Hepatocyte (in vitro differentiated cells): Measurements from ENCODE around the gene TGFBI. TPM values are rescaled to one million over a fixed set of nuclear protein-coding genes. Genes with fewer than 3 reads are reported as not detected.

Experiments used
- DNase-seq: peaks from one replicate; pipeline ENCODE4 v3.0.0-alpha.2; 2016; ENCODE audit warnings: low spot score
- H2AFZ ChIP-seq: fragments of 200-600 bp; sonication (generic); 2 replicates; pipeline ENCODE4 v1.6.0; 2016; ENCODE audit warnings: antibody characterized with exemption, mild to moderate bottlenecking
- H3K27ac ChIP-seq: fragments of 200-600 bp; sonication (generic); 2 replicates; pipeline ENCODE4 v1.5.1; 2016; ENCODE audit warnings: mild to moderate bottlenecking
- H3K27me3 ChIP-seq: fragments of 200-600 bp; sonication (generic); 2 replicates; pipeline ENCODE4 v1.6.1; 2016
- H3K36me3 ChIP-seq: fragments of 200-600 bp; sonication (generic); replicated peaks from 2 replicates; pipeline ENCODE4 v1.5.1; 2016; ENCODE audit warnings: low read depth; ENCODE audit not compliant: insufficient read depth
- H3K4me1 ChIP-seq: fragments of 200-600 bp; sonication (generic); 2 replicates; pipeline ENCODE4 v1.5.1; 2016; ENCODE audit warnings: mild to moderate bottlenecking, moderate library complexity; ENCODE audit not compliant: insufficient read depth
- H3K4me2 ChIP-seq: fragments of 200-600 bp; sonication (generic); 2 replicates; pipeline ENCODE4 v1.6.0; 2016
- H3K4me3 ChIP-seq: fragments of 200-600 bp; sonication (generic); 2 replicates; pipeline ENCODE4 v1.5.1; 2016; ENCODE audit warnings: mild to moderate bottlenecking
- H3K79me2 ChIP-seq: fragments of 200-600 bp; sonication (generic); 2 replicates; pipeline ENCODE4 v1.6.0; 2017; ENCODE audit warnings: mild to moderate bottlenecking
- H3K9me2 ChIP-seq: fragments of 200-600 bp; sonication (generic); replicated peaks from 2 replicates; pipeline ENCODE4 v1.6.0; 2017; ENCODE audit warnings: mild to moderate bottlenecking; ENCODE audit not compliant: insufficient read depth
- H3K9me3 ChIP-seq: fragments of 200-600 bp; sonication (generic); 2 replicates; pipeline ENCODE4 v1.5.1; 2016; ENCODE audit warnings: low read depth, mild to moderate bottlenecking
- H4K20me1 ChIP-seq: fragments of 200-600 bp; sonication (generic); 2 replicates; pipeline ENCODE4 v1.6.0; 2016; ENCODE audit warnings: mild to moderate bottlenecking; ENCODE audit not compliant: insufficient read depth, poor library complexity, severe bottlenecking
- EZH2 ChIP-seq: fragments of 200-600 bp; sonication (generic); IDR thresholded peaks from 2 replicates; pipeline ENCODE4 v1.6.1; 2016; ENCODE audit warnings: antibody characterized with exemption, mild to moderate bottlenecking, borderline replicate concordance
- EZH2phosphoT487 ChIP-seq: fragments of 200-600 bp; sonication (generic); IDR thresholded peaks from one replicate; pipeline ENCODE4 v1.6.1; 2018; ENCODE audit warnings: antibody characterized with exemption, mild to moderate bottlenecking, low read depth, moderate library complexity; ENCODE audit not compliant: unreplicated experiment, severe bottlenecking
- WGBS: methylation state at CpG from one replicate; pipeline ENCODE4 v1.1.6; 2016; ENCODE audit warnings: low lambda C conversion rate; ENCODE audit errors: missing lambda C conversion rate; 5-methylcytosine and 5-hydroxymethylcytosine counted together
- polyA plus RNA-seq: library from polyadenylated mRNA; unstranded; fragments of >200 nt; fragmentation: Nextera tagmentation; extraction: Ambion mirVana; gene quantifications from 2 replicates; pipeline ENCODE4 v1.2.1, GENCODE V29; 2016
- total RNA-seq: library from RNA; depleted of rRNA; stranded (reverse); fragments of >200 nt; gene quantifications from 2 replicates; pipeline ENCODE4 v1.2.3, GENCODE V29; 2014
- TF ChIP-seq, protein P1 (sequence below): fragments of 200-600 bp; sonication (generic); IDR thresholded peaks from 2 replicates; pipeline ENCODE4 v1.5.1; 2016; ENCODE audit warnings: antibody characterized with exemption, mild to moderate bottlenecking; ENCODE audit not compliant: poor library complexity

Gene TGFBI
- total and polyA plus RNA-seq, 2 experiments from 2014 or later: 396 to 401 TPM

DNA sequence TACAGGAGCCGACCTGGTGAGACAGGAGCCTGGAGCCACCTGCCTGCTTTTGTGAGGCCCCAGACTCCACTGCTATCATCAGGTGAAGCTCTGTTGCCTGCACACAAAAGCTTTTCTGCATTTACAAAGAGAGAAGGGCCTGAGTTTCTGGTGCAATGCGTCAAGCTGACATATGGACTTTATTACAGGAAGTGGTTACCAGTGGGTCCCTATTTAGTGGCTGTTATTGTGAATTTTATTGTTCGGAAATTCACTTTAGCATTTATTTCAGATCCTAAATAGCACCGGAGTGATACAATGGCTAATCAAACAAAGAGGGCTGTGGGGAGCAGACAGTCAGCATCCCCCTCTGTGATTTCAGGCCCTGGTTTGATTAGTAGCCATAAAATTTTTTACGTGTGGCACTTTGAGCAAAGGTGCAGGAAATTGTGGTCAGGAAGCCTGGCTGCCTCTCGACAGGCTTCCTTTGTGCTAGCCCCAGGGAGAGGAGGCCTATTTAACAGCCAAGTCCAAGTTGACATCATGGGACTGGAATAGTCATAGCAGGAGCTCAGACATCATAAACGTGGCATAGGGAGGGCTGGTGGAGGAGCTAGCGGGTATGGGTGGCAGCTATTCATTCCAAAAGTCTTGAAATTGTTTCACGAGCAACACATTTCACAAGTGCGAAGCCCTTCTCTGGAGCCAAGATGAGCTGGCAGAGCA lies 8.4 kb downstream of the TGFBI start:
- H3K27me3 ChIP-seq: no peaks in the 10 kb centered on the region
- no peaks in the 10 kb centered on the region for H3K79me2 ChIP-seq
- H3K4me2 ChIP-seq: no peak overlapping the region
- no peak overlapping the region for H2AFZ ChIP-seq
- no peak overlapping the region for H3K4me3 ChIP-seq
- peak overlapping the region; percentile 15 for H3K27ac ChIP-seq
- H3K9me2 ChIP-seq: no peaks in the 10 kb centered on the region
- DNase-seq: no peak
- 59% methylated on average over 10 of the region's 10 CpGs for WGBS
- TF ChIP-seq, protein P1, sequence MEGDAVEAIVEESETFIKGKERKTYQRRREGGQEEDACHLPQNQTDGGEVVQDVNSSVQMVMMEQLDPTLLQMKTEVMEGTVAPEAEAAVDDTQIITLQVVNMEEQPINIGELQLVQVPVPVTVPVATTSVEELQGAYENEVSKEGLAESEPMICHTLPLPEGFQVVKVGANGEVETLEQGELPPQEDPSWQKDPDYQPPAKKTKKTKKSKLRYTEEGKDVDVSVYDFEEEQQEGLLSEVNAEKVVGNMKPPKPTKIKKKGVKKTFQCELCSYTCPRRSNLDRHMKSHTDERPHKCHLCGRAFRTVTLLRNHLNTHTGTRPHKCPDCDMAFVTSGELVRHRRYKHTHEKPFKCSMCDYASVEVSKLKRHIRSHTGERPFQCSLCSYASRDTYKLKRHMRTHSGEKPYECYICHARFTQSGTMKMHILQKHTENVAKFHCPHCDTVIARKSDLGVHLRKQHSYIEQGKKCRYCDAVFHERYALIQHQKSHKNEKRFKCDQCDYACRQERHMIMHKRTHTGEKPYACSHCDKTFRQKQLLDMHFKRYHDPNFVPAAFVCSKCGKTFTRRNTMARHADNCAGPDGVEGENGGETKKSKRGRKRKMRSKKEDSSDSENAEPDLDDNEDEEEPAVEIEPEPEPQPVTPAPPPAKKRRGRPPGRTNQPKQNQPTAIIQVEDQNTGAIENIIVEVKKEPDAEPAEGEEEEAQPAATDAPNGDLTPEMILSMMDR: no peak
- TF ChIP-seq EZH2 (no peak), EZH2phosphoT487 (no peak)
- H3K36me3 ChIP-seq: peaks cover 3% of the 10 kb centered on the region
- H4K20me1 ChIP-seq: no peaks in the 10 kb centered on the region
- peaks cover 10% of the 10 kb centered on the region for H3K4me1 ChIP-seq
- no peaks in the 10 kb centered on the region for H3K9me3 ChIP-seq

DNA sequence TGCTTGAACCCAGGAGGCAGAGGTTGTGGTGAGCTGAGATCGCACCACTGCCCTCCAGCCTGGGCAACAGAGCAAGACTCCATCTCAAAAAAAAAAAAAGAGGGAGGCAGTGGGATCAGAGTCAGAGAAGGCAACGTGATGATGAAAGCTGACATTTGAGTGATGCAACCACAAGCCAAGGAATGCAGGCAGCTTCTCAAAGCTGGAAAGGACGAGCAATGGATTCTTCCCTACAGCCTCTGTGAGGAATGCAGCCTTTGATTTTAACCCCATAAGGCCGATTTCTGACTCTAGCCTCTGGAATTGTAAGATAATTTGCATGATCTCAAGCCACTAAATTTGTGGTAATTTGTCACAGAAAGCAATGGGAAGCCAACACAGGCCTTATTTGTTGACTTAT lies 9.8 kb downstream of the TGFBI start:
- Histone ChIP-seq H3K9me2 (no peaks in the 10 kb centered on the region), H2AFZ (no peak overlapping the region), H3K27ac (no peak overlapping the region), H4K20me1 (no peaks in the 10 kb centered on the region), H3K4me2 (no peak overlapping the region), H3K27me3 (no peaks in the 10 kb centered on the region), H3K4me1 (peaks cover 7% of the 10 kb centered on the region), H3K36me3 (peaks cover 3% of the 10 kb centered on the region), H3K9me3 (no peaks in the 10 kb centered on the region), H3K79me2 (no peaks in the 10 kb centered on the region), H3K4me3 (no peak overlapping the region)
- TF ChIP-seq EZH2phosphoT487 (no peak), EZH2 (no peak)
- TF ChIP-seq, protein P1: no peak
- DNase-seq: no peak
- 81% methylated on average over 4 of the region's 4 CpGs for WGBS

DNA sequence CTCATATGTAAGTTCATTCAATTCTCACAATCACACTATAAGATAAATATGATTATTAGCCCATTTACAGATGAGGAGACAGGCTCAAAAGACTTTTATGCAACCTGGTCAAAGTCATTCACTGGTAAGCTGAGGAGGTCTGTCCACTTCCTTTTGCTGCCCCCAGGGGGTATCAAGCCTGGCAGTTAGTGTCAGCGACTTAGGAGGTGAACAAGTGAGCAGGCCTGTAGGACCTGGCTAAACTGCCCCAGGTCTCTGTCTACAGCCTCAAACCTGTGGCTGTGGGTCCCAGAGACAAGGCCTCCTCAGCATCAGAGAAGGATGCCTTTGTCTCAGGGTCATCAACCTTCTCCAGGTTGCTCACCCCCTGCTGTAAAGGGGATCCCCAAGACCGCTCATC lies 10.4 kb downstream of the TGFBI start:
- WGBS: 93% methylated on average over 2 of the region's 2 CpGs
- no peaks in the 10 kb centered on the region for H3K9me3 ChIP-seq
- H4K20me1 ChIP-seq: no peaks in the 10 kb centered on the region
- H3K27ac ChIP-seq: no peak overlapping the region
- H3K36me3 ChIP-seq: peaks cover 3% of the 10 kb centered on the region
- H3K4me2 ChIP-seq: no peak overlapping the region
- H3K4me3 ChIP-seq: no peak overlapping the region
- no peak for DNase-seq
- H3K79me2 ChIP-seq: no peaks in the 10 kb centered on the region
- TF ChIP-seq, protein P1: no peak
- no peak for TF ChIP-seq EZH2
- no peak for TF ChIP-seq EZH2phosphoT487
- peaks cover 7% of the 10 kb centered on the region for H3K4me1 ChIP-seq
- no peak overlapping the region for H2AFZ ChIP-seq
- H3K9me2 ChIP-seq: no peaks in the 10 kb centered on the region
- H3K27me3 ChIP-seq: no peaks in the 10 kb centered on the region
